KMS-11 (cell line): ENCODE measurements around the gene RPS18.
A peak's percentile ranks its signal among the peaks of the same experiment; 100 is the strongest.

Experiments used
- H2AFZ ChIP-seq: fragments of 200-600 bp; sonication (generic); 2 replicates; pipeline ENCODE4 v1.6.1; 2016; ENCODE audit warnings: antibody characterized with exemption, mixed run types, low read depth
- H3K27ac ChIP-seq: fragments of 200-600 bp; sonication (generic); 2 replicates; pipeline ENCODE4 v1.6.1; 2016; ENCODE audit warnings: mild to moderate bottlenecking, mixed run types
- H3K27me3 ChIP-seq: fragments of 200-600 bp; sonication (generic); 2 replicates; pipeline ENCODE4 v1.6.1; 2017; ENCODE audit warnings: mild to moderate bottlenecking, low read depth, mixed run types, moderate library complexity; ENCODE audit not compliant: insufficient read depth
- H3K36me3 ChIP-seq: fragments of 200-600 bp; sonication (generic); 2 replicates; pipeline ENCODE4 v1.6.1; 2017; ENCODE audit warnings: mild to moderate bottlenecking, mixed run types; ENCODE audit not compliant: insufficient read depth
- H3K4me1 ChIP-seq: fragments of 200-600 bp; sonication (generic); 2 replicates; pipeline ENCODE4 v1.6.1; 2016; ENCODE audit warnings: mild to moderate bottlenecking, low read depth, mixed run types; ENCODE audit not compliant: poor library complexity, severe bottlenecking
- H3K4me2 ChIP-seq: fragments of 200-600 bp; sonication (generic); 2 replicates; pipeline ENCODE4 v1.7.0; 2016; ENCODE audit warnings: mild to moderate bottlenecking, mixed run types
- H3K4me3 ChIP-seq: fragments of 200-600 bp; sonication (generic); IDR thresholded peaks from 2 replicates; pipeline ENCODE4 v1.6.1; 2017; ENCODE audit warnings: low read depth, low read length, mixed read lengths; ENCODE audit not compliant: insufficient read depth
- H3K79me2 ChIP-seq: fragments of 200-600 bp; sonication (generic); 2 replicates; pipeline ENCODE4 v1.6.1; 2016; ENCODE audit warnings: low read depth, mixed run types; ENCODE audit not compliant: insufficient read depth
- H3K9ac ChIP-seq: fragments of 200-600 bp; sonication (generic); 2 replicates; pipeline ENCODE4 v1.6.1; 2016; ENCODE audit warnings: mild to moderate bottlenecking, mixed run types
- H4K20me1 ChIP-seq: fragments of 200-600 bp; sonication (generic); 2 replicates; pipeline ENCODE4 v1.6.1; 2016; ENCODE audit warnings: mild to moderate bottlenecking, mixed run types; ENCODE audit not compliant: insufficient read depth
- CTCF ChIP-seq: fragments of 200-600 bp; sonication (generic); conservative IDR thresholded peaks from 2 replicates; pipeline ENCODE4 v1.6.1; 2017; ENCODE audit warnings: low read depth, mild to moderate bottlenecking, antibody characterized with exemption, low read length, moderate library complexity, mixed read lengths

Gene RPS18

GRCh38 chr6:33315793-33316602, 44.1 kb downstream of the RPS18 start:
- Histone ChIP-seq H3K4me1 (peaks cover 40% of the 10 kb centered on the region), H3K9ac (no peak overlapping the region), H3K27ac (no peak overlapping the region), H2AFZ (no peak overlapping the region), H3K36me3 (no peaks in the 10 kb centered on the region; the same call in 1 of the 2 replicates), H3K79me2 (peaks cover 23% of the 10 kb centered on the region), H3K27me3 (no peaks in the 10 kb centered on the region), H3K4me2 (no peak overlapping the region), H3K4me3 (no peak overlapping the region), H4K20me1 (no peaks in the 10 kb centered on the region)
- no peak for TF ChIP-seq CTCF

GRCh38 chr6:33316603-33317418, 44.9 kb downstream of the RPS18 start:
- Histone ChIP-seq H3K4me3 (no peak overlapping the region), H4K20me1 (no peaks in the 10 kb centered on the region), H3K36me3 (no peaks in the 10 kb centered on the region; the same call in 1 of the 2 replicates), H2AFZ (no peak overlapping the region), H3K4me1 (peaks cover 39% of the 10 kb centered on the region), H3K9ac (no peak overlapping the region), H3K27me3 (no peaks in the 10 kb centered on the region), H3K27ac (no peak overlapping the region), H3K4me2 (peak overlapping the region; percentile 45; the same call in 1 of the 2 replicates), H3K79me2 (peaks cover 25% of the 10 kb centered on the region; the same call in 1 of the 2 replicates)
- no peak for TF ChIP-seq CTCF

GRCh38 chr6:33317419-33317668, 45.5 kb downstream of the RPS18 start:
- Histone ChIP-seq H4K20me1 (no peaks in the 10 kb centered on the region), H3K79me2 (peaks cover 25% of the 10 kb centered on the region; the same call in 1 of the 2 replicates), H2AFZ (no peak overlapping the region), H3K4me2 (no peak overlapping the region), H3K27ac (no peak overlapping the region), H3K27me3 (no peaks in the 10 kb centered on the region), H3K36me3 (no peaks in the 10 kb centered on the region; the same call in 1 of the 2 replicates), H3K4me1 (peaks cover 37% of the 10 kb centered on the region), H3K9ac (no peak overlapping the region), H3K4me3 (no peak overlapping the region)
- TF ChIP-seq CTCF, result no peak

GRCh38 chr6:33317669-33318425, 46.0 kb downstream of the RPS18 start, which contains the start of gene ZBTB22:
ZBTB22 (minus strand) TSS chr6:33317744; CDS start chr6:33316916, 828 bp downstream.
- Histone ChIP-seq H2AFZ (peak within 1 kb of the TSS; percentile 55; the same call in 1 of the 2 replicates), H3K4me1 (peaks cover 37% of the 10 kb centered on the region)

More at GRCh38 chr6:33317669-33318425, 46.0 kb downstream of the RPS18 start, which contains the start of gene ZBTB22:
- TF ChIP-seq CTCF, result no peak
- Histone ChIP-seq H3K36me3 (no peaks in the 10 kb centered on the region; the same call in 1 of the 2 replicates), H3K27ac (peak within 1 kb of the TSS; percentile 33; the same call in 1 of the 2 replicates), H3K9ac (peak within 1 kb of the TSS; percentile 26; the same call in 1 of the 2 replicates), H4K20me1 (no peaks in the 10 kb centered on the region), H3K4me3 (no peak within 1 kb of the TSS), H3K27me3 (no peaks in the 10 kb centered on the region), H3K79me2 (peaks cover 29% of the 10 kb centered on the region; the same call in 1 of the 2 replicates), H3K4me2 (peak within 1 kb of the TSS; percentile 48)
